Measurements from ENCODE around the gene C6orf89.

Gene C6orf89

GRCh38 chr6:36852481-36853147 is 33.1 kb upstream of the C6orf89 start:
- DNase-seq = no peak

- DNase-seq = no peak
Measured at GRCh38 chr6:36853325-36853724, 32.4 kb upstream of the C6orf89 start.

GRCh38 chr6:36855750-36856149 is 30.0 kb upstream of the C6orf89 start:
- no peak for DNase-seq

GRCh38 chr6:36856277-36856676 is 29.5 kb upstream of the C6orf89 start:
- no peak for DNase-seq

GRCh38 chr6:36857325-36857724 is 28.4 kb upstream of the C6orf89 start:
- DNase-seq = no peak

- no peak for DNase-seq
Measured at GRCh38 chr6:36858407-36858981, 27.3 kb upstream of the C6orf89 start.

GRCh38 chr6:36860126-36860525 is 25.6 kb upstream of the C6orf89 start:
- no peak for DNase-seq

GRCh38 chr6:36862164-36862847 is 23.4 kb upstream of the C6orf89 start:
- no peak for DNase-seq

- DNase-seq = no peak
Measured at GRCh38 chr6:36862848-36863382, 22.8 kb upstream of the C6orf89 start.

- DNase-seq = peak; percentile 78
Measured at GRCh38 chr6:36863670-36864540, 21.8 kb upstream of the C6orf89 start.

GRCh38 chr6:36865835-36866234 is 19.9 kb upstream of the C6orf89 start:
- peak; percentile 28 for DNase-seq

GRCh38 chr6:36867471-36868224 is 18.1 kb upstream of the C6orf89 start:
- no peak for DNase-seq

GRCh38 chr6:36871686-36872085 is 14.1 kb upstream of the C6orf89 start:
- DNase-seq = no peak

GRCh38 chr6:36873115-36873514 is 12.6 kb upstream of the C6orf89 start:
- DNase-seq = no peak

GRCh38 chr6:36873612-36874442 is 11.9 kb upstream of the C6orf89 start:
- peak; percentile 43 for DNase-seq

- DNase-seq = peak; percentile 100
Measured at GRCh38 chr6:36874443-36875249, 11.1 kb upstream of the C6orf89 start, which contains the start of gene PPIL1. TSS of gene PPIL1 (minus strand) at chr6:36874803. CDS start at chr6:36874772, 31 bp downstream.

GRCh38 chr6:36875250-36875633 is 10.5 kb upstream of the C6orf89 start:
- no peak for DNase-seq

- DNase-seq = no peak
Measured at GRCh38 chr6:36884610-36885009, 1.1 kb upstream of the C6orf89 start.

- no peak for DNase-seq
Measured at GRCh38 chr6:36886950-36887618, 1.3 kb downstream of the C6orf89 start.

All from COR-L47 (cell line).